Uterus (tissue), 4 donors: Measurements from ENCODE around the gene SLC35B2. TPM values are rescaled to one million over a fixed set of nuclear protein-coding genes. Genes with fewer than 3 reads are reported as not detected.

ENCODE experiments used
- DNase-seq, 2 donors: peaks; one replicate each; pipeline ENCODE4 v3.0.0-alpha.2; 2019 to 2020
- H3K27ac ChIP-seq, 2 donors: fragments of 200-600 bp; sonication (generic); 1 replicate in 1 of 2; 2 replicates in 1 of 2; pipeline ENCODE4 v1.5.1; 2016 to 2018
- H3K27me3 ChIP-seq, 2 donors: fragments of 200-600 bp; sonication (generic); one replicate each; pipeline ENCODE4 v1.5.1; 2018 to 2019; ENCODE audit warnings: control low read depth in 1 of 2
- H3K36me3 ChIP-seq, 2 donors: fragments of 200-600 bp; sonication (generic); one replicate each; pipeline ENCODE4 v1.5.1; 2019; ENCODE audit warnings: control low read depth in 1 of 2
- H3K4me1 ChIP-seq, 2 donors: fragments of 200-600 bp; sonication (generic); one replicate each; pipeline ENCODE4 v1.5.1; 2018 to 2019; ENCODE audit warnings: control low read depth in 1 of 2
- H3K4me3 ChIP-seq, 2 donors: fragments of 200-600 bp; sonication (generic); 1 replicate in 1 of 2; 2 replicates in 1 of 2; pipeline ENCODE4 v1.5.1; 2018 to 2019; ENCODE audit warnings: mild to moderate bottlenecking in 1 of 2
- H3K9me3 ChIP-seq, 2 donors: fragments of 200-600 bp; sonication (generic); one replicate each; pipeline ENCODE4 v1.5.1; 2019; ENCODE audit warnings: control low read depth in 1 of 2
- CTCF ChIP-seq, 4 experiments: fragments of 200-600 bp in 2 of 4; fragments of 450-650 bp in 2 of 4; sonication (generic) in 2 of 4; IDR thresholded peaks; one replicate each; pipeline ENCODE4 v1.5.1; 2016 to 2019; ENCODE audit warnings: antibody characterized with exemption in 4 of 4, mild to moderate bottlenecking in 2 of 4, moderate library complexity in 1 of 4
- POLR2A ChIP-seq, 2 donors: fragments of 450-650 bp; IDR thresholded peaks; one replicate each; pipeline ENCODE4 v1.6.1; 2016; ENCODE audit warnings: antibody characterized with exemption in 2 of 2, mild to moderate bottlenecking in 1 of 2, moderate library complexity in 1 of 2
- intact Hi-C: fragments of 100-400 bp; cut with DNase I; formaldehyde crosslinking; loops from one replicate; pipeline ENCODE4 v1.15.1; 2023; ENCODE audit warnings: low total_unique reads
- total RNA-seq, 4 donors: library from RNA; depleted of rRNA in 3 of 4; stranded (reverse); fragments of >200 nt in 3 of 4; gene quantifications; one replicate each; pipeline versions ENCODE4 v1.1.0 to v1.2.4, GENCODE V29; 2014 to 2023
- donor health status: DM: yes; HTN: yes; CAD: no.

The SLC35B2 gene
- total RNA-seq, 4 donors from 2014 or later, result 5.9 to 39.5 (median 28.5) TPM

DNA sequence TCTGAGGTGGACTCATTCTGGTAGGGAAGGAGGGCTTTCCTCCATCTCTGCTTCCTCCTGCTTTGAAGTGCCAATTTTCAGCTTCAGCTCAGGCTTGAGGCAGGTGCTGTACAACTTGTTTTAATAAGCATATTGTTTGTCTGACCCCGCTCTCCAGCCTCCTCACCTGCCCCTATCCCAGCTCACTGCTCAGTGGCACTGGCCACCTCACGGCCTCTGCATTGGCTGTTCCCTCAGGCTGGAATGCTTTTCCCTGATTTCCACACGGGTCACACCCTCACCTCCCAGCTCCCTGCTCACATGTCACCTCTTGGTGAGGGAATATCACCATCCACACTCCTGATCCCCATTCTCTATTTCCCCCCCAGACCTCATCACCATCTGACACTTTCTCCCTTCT is 41.5 kb upstream of the SLC35B2 start:
- Histone ChIP-seq H3K4me3 (no peak overlapping the region), H3K36me3 (no peaks in the 10 kb centered on the region), H3K27ac (no peak overlapping the region), H3K4me1 (peaks cover 0 to 13% of the 10 kb centered on the region in 2 donors), H3K27me3 (peaks cover 0 to 11% of the 10 kb centered on the region in 2 donors), H3K9me3 (no peaks in the 10 kb centered on the region)
- no peak for DNase-seq
- no peak for TF ChIP-seq POLR2A (IDR thresholded peaks at IDR 0.05)
- no peak for TF ChIP-seq CTCF (IDR thresholded peaks at IDR 0.05)
- intact Hi-C loops, result no loop called here

GRCh38 chr6:44298055-44298803 is 40.9 kb upstream of the SLC35B2 start:
- Histone ChIP-seq H3K27me3 (peaks cover 0 to 11% of the 10 kb centered on the region in 2 donors), H3K27ac (no peak overlapping the region), H3K4me3 (no peak overlapping the region), H3K9me3 (no peaks in the 10 kb centered on the region), H3K36me3 (no peaks in the 10 kb centered on the region), H3K4me1 (peaks cover 0 to 13% of the 10 kb centered on the region in 2 donors)
- no peak for DNase-seq
- TF ChIP-seq CTCF (IDR thresholded peaks at IDR 0.05) (no peak), POLR2A (IDR thresholded peaks at IDR 0.05) (no peak)
- intact Hi-C loops, result no loop called here

GRCh38 chr6:44297063-44298038 is 40.0 kb upstream of the SLC35B2 start:
- DNase-seq, result peak in 1 of 2 donors; percentile 39
- TF ChIP-seq CTCF (IDR thresholded peaks at IDR 0.05), result no peak
- no peak for TF ChIP-seq POLR2A (IDR thresholded peaks at IDR 0.05)
- peaks cover 0 to 16% of the 10 kb centered on the region in 2 donors for H3K27me3 ChIP-seq
- intact Hi-C loops, result no loop called here
- peaks cover 0 to 13% of the 10 kb centered on the region in 2 donors for H3K4me1 ChIP-seq
- no peak overlapping the region for H3K27ac ChIP-seq
- H3K9me3 ChIP-seq, result no peaks in the 10 kb centered on the region
- peak overlapping the region; percentile 35 to 48 for H3K4me3 ChIP-seq
- no peaks in the 10 kb centered on the region for H3K36me3 ChIP-seq

- intact Hi-C loops, result no loop called here
- Histone ChIP-seq H3K27me3 (peaks cover 0 to 18% of the 10 kb centered on the region in 2 donors), H3K4me3 (no peak overlapping the region), H3K27ac (no peak overlapping the region), H3K36me3 (no peaks in the 10 kb centered on the region), H3K4me1 (peaks cover 0 to 13% of the 10 kb centered on the region in 2 donors), H3K9me3 (no peaks in the 10 kb centered on the region)
- DNase-seq, result no peak
- no peak for TF ChIP-seq CTCF (IDR thresholded peaks at IDR 0.05)
- TF ChIP-seq POLR2A (IDR thresholded peaks at IDR 0.05), result no peak
Observed at GRCh38 chr6:44294832-44295791, 37.8 kb upstream of the SLC35B2 start.
